Neural cell (in vitro differentiated cells): ENCODE data around the gene MALAT1. TPM values are rescaled to one million over a fixed set of nuclear protein-coding genes. Genes with fewer than 3 reads are reported as not detected.

Experiments used
- H2AFZ ChIP-seq: fragments of 200-600, 300-800 bp; sonication (generic), shearing (Covaris generic); 2 replicates; pipeline ENCODE4 v1.6.0; 2014; ENCODE audit warnings: low read depth, mild to moderate bottlenecking, antibody characterized with exemption, low read length, moderate library complexity
- H3F3A ChIP-seq: fragments of 200-600 bp; shearing (Covaris generic); 2 replicates; pipeline ENCODE4 v1.6.1; 2016; ENCODE audit warnings: mild to moderate bottlenecking, moderate library complexity, mixed read lengths, antibody characterized with exemption, low read length; ENCODE audit not compliant: insufficient read depth, poor library complexity, severe bottlenecking
- H3K27ac ChIP-seq: fragments of 200-600, 300-800 bp; sonication (generic), shearing (Covaris generic); 2 replicates; pipeline ENCODE4 v1.5.1; 2014; ENCODE audit warnings: mild to moderate bottlenecking, low read length, moderate library complexity
- H3K27me3 ChIP-seq: fragments of 300-800, 200-600 bp; sonication (generic), shearing (Covaris generic); 2 replicates; pipeline ENCODE4 v1.6.0; 2014; ENCODE audit warnings: mild to moderate bottlenecking, low read depth, low read length, moderate library complexity; ENCODE audit not compliant: insufficient read depth
- H3K36me3 ChIP-seq: fragments of 300-800, 200-600 bp; sonication (generic), shearing (Covaris generic); 2 replicates; pipeline ENCODE4 v1.5.1; 2014; ENCODE audit warnings: mild to moderate bottlenecking, antibody characterized with exemption, low read length, moderate library complexity; ENCODE audit not compliant: insufficient read depth
- H3K4me2 ChIP-seq: fragments of 300-800, 200-600 bp; sonication (generic), shearing (Covaris generic); 2 replicates; pipeline ENCODE4 v1.6.0; 2014; ENCODE audit warnings: mild to moderate bottlenecking, low read length
- H3K4me3 ChIP-seq: fragments of 300-800, 200-600 bp; sonication (generic), shearing (Covaris generic); 2 replicates; pipeline ENCODE4 v1.5.1; 2014; ENCODE audit warnings: mild to moderate bottlenecking, low read length, moderate library complexity
- H3K79me2 ChIP-seq: fragments of 200-600 bp; shearing (Covaris generic); replicated peaks from 2 replicates; pipeline ENCODE4 v1.6.0; 2014; ENCODE audit warnings: mild to moderate bottlenecking, low read length, moderate library complexity; ENCODE audit not compliant: insufficient read depth
- H3K9ac ChIP-seq: fragments of 300-800, 200-600 bp; sonication (generic), shearing (Covaris generic); 2 replicates; pipeline ENCODE4 v1.6.1; 2016; ENCODE audit warnings: mild to moderate bottlenecking, low read length, mixed read lengths
- H3K9me2 ChIP-seq: fragments of 200-600 bp; shearing (Covaris generic); 2 replicates; pipeline ENCODE4 v1.6.1; 2016; ENCODE audit warnings: mild to moderate bottlenecking, low read length, mixed read lengths; ENCODE audit not compliant: insufficient read depth
- H3K9me3 ChIP-seq: fragments of 200-600, 300-800 bp; sonication (generic), shearing (Covaris generic); 2 replicates; pipeline ENCODE4 v1.6.1; 2016; ENCODE audit warnings: mild to moderate bottlenecking, mixed run types, low read length, moderate library complexity, mixed read lengths
- H4K20me1 ChIP-seq: fragments of 200-600 bp; shearing (Covaris generic); 2 replicates; pipeline ENCODE4 v1.6.1; 2016; ENCODE audit warnings: mild to moderate bottlenecking, mixed run types; ENCODE audit not compliant: insufficient read depth
- CTCF ChIP-seq: fragments of 450-650 bp; IDR thresholded peaks from 2 replicates; pipeline ENCODE4 v1.5.1; 2014; ENCODE audit warnings: antibody characterized with exemption, mild to moderate bottlenecking, moderate library complexity; ENCODE audit not compliant: poor library complexity, severe bottlenecking
- EP300 ChIP-seq: fragments of 450-650 bp; conservative IDR thresholded peaks from 2 replicates; pipeline ENCODE4 v1.6.1; 2014; ENCODE audit warnings: antibody characterized with exemption, mild to moderate bottlenecking, moderate library complexity; ENCODE audit not compliant: poor library complexity, severe bottlenecking
- EZH2 ChIP-seq: fragments of 200-600, 300-800 bp; shearing (Covaris generic), sonication (generic); IDR thresholded peaks from 2 replicates; pipeline ENCODE4 v1.6.1; 2014; ENCODE audit warnings: antibody characterized with exemption, low read length, borderline replicate concordance, mild to moderate bottlenecking; ENCODE audit not compliant: insufficient read depth, poor library complexity, severe bottlenecking
- MXI1 ChIP-seq: fragments of 450-650 bp; conservative IDR thresholded peaks from 2 replicates; pipeline ENCODE4 v1.6.1; 2014; ENCODE audit warnings: antibody characterized with exemption, mild to moderate bottlenecking; ENCODE audit not compliant: poor library complexity, severe bottlenecking
- POLR2AphosphoS5 ChIP-seq: IDR thresholded peaks from 2 replicates; pipeline ENCODE4 v1.6.1; 2012
- RAD21 ChIP-seq: fragments of 450-650 bp; conservative IDR thresholded peaks from 2 replicates; pipeline ENCODE4 v1.6.1; 2014; ENCODE audit warnings: antibody characterized with exemption, mild to moderate bottlenecking, moderate library complexity
- REST ChIP-seq: IDR thresholded peaks from 2 replicates; pipeline ENCODE4 v1.6.1; 2012; ENCODE audit warnings: borderline replicate concordance
- SMC3 ChIP-seq: fragments of 450-650 bp; conservative IDR thresholded peaks from 2 replicates; pipeline ENCODE4 v1.6.1; 2014; ENCODE audit warnings: antibody characterized with exemption, mild to moderate bottlenecking, moderate library complexity; ENCODE audit not compliant: poor library complexity
- TAF1 ChIP-seq: IDR thresholded peaks from 2 replicates; pipeline ENCODE4 v1.6.1; 2012; ENCODE audit warnings: low read depth
- polyA plus RNA-seq: library from polyadenylated mRNA; depleted of rRNA; stranded (reverse); fragments of >200 nt; gene quantifications from 2 replicates; pipeline ENCODE4 v1.2.3, GENCODE V29; 2014

MALAT1 gene
- polyA plus RNA-seq, 1 donor from 2014 or later: 1,383 TPM

- H3K27ac ChIP-seq: peak overlapping the region; percentile 100
- H4K20me1 ChIP-seq: no peaks in the 10 kb centered on the region
- peak overlapping the region; percentile 88 for H3K4me2 ChIP-seq
- peak overlapping the region; percentile 61 for H3K4me3 ChIP-seq
- no peaks in the 10 kb centered on the region for H3K9me3 ChIP-seq
- peaks cover 85% of the 10 kb centered on the region for H3K79me2 ChIP-seq
- peaks cover 14% of the 10 kb centered on the region for H3F3A ChIP-seq
- no peaks in the 10 kb centered on the region for H3K36me3 ChIP-seq
- H3K27me3 ChIP-seq: no peaks in the 10 kb centered on the region
- no peak for TF ChIP-seq EP300
- TF ChIP-seq TAF1: peak; percentile 41
- no peak overlapping the region for H2AFZ ChIP-seq
- peak overlapping the region; percentile 78 for H3K9ac ChIP-seq
- H3K9me2 ChIP-seq: no peaks in the 10 kb centered on the region
Observed at GRCh38 chr11:65486570-65487466, 12.0 kb upstream of the MALAT1 start.

GRCh38 chr11:65487467-65488272, 11.2 kb upstream of the MALAT1 start:
- Histone ChIP-seq H3F3A (peaks cover 14% of the 10 kb centered on the region), H3K27ac (peak overlapping the region; percentile 100), H3K9me3 (no peaks in the 10 kb centered on the region), H3K9ac (peak overlapping the region; percentile 99), H3K4me3 (peak overlapping the region; percentile 73), H2AFZ (no peak overlapping the region), H3K36me3 (no peaks in the 10 kb centered on the region), H3K79me2 (peaks cover 86% of the 10 kb centered on the region), H3K27me3 (no peaks in the 10 kb centered on the region), H3K4me2 (peak overlapping the region; percentile 96), H3K9me2 (no peaks in the 10 kb centered on the region), H4K20me1 (no peaks in the 10 kb centered on the region)
- TF ChIP-seq RAD21 (peak; percentile 58), POLR2AphosphoS5 (peak; percentile 97), TAF1 (peak; percentile 93), EZH2 (no peak), EP300 (peak; percentile 96), SMC3 (peak; percentile 66), REST (peak; percentile 98), MXI1 (peak; percentile 87), CTCF (peak; percentile 41)
